Measurements from ENCODE around the gene RPS6KA1. TPM values are rescaled to one million over a fixed set of nuclear protein-coding genes. Genes with fewer than 3 reads are reported as not detected.

RPS6KA1 gene
- total and polyA plus RNA-seq, 9 of the 15 experiments (the other 6 are each of a cell fraction or from before 2014, with no cell fraction given), result 2.4 to 61.0 (median 35.5) TPM

- no peak overlapping the region for H3K27ac ChIP-seq (ENCODE audit: extremely low read depth, low read depth, low read length)
- no peaks in the 10 kb centered on the region for H3K27me3 ChIP-seq (ENCODE audit: control insufficient read depth in 2 of 2, insufficient read depth in 2 of 2, low read length in 2 of 2)
- CTCF ChIA-PET (ENCODE audit: low intra/inter-chr PET ratio), result no interaction called here
- peak overlapping the region in 1 of 2 experiments; percentile 61; a peak in 1 of 4 replicates for H3K9ac ChIP-seq (ENCODE audit: insufficient read depth in 1 of 2, low read depth in 2 of 2, low read length in 2 of 2)
- no peak for DNase-seq (ENCODE audit: extremely low read depth in 1 of 4, low spot score in 3 of 4)
- POLR2A ChIA-PET, result interaction anchor here (0.6 to 2.2 kb wide), 3 partner anchors 13 to 329 kb away, joined by 3 to 11 read pairs (median 5); no protein-coding TSS in a partner anchor
- H3K4me3 ChIP-seq, result no peak overlapping the region
- H3K4me1 ChIP-seq (replicated peaks in 1 of 2; ENCODE audit: control insufficient read depth in 2 of 2, insufficient read depth in 2 of 2, low read length in 2 of 2), result peaks cover 0 to 18% of the 10 kb centered on the region in 2 experiments; a peak in 3 of 5 replicates
- no peaks in the 10 kb centered on the region for H3K79me2 ChIP-seq (ENCODE audit: control insufficient read depth, insufficient read depth, low read length)
- no peak overlapping the region for H3K4me2 ChIP-seq (ENCODE audit: insufficient read depth, low read length)
- BruUV-seq (replicated peaks), result no TSS peak
- TF ChIP-seq HNRNPUL1 (IDR thresholded peaks at IDR 0.05; ENCODE audit: low read length), result no peak
- no peak for FAIRE-seq
- in situ Hi-C loops (cut with MboI), result no loop called here
- H2AFZ ChIP-seq (ENCODE audit: low read depth, low read length), result no peak overlapping the region
- no peaks in the 10 kb centered on the region for H4K20me1 ChIP-seq (replicated peaks; ENCODE audit: control insufficient read depth, insufficient read depth, low read length)
- H3K9me3 ChIP-seq (replicated peaks; ENCODE audit: control insufficient read depth, insufficient read depth, low read depth, low read length), result no peaks in the 10 kb centered on the region
- H3K9me1 ChIP-seq (ENCODE audit: control insufficient read depth, insufficient read depth, low read length), result no peaks in the 10 kb centered on the region
- ATAC-seq, result no peak
- WGBS (ENCODE audit: insufficient coverage, low coverage, missing lambda C conversion rate), result 79% methylated on average over 14 of the region's 14 CpGs
- intact Hi-C loops (cut with micrococcal nuclease), result no loop called here
- H3K36me3 ChIP-seq (ENCODE audit: control insufficient read depth, insufficient read depth, low read length), result peaks cover 75% of the 10 kb centered on the region
These were observed 24.6 kb downstream of the RPS6KA1 start for GRCh38 chr1:26553942-26554682.

- H3K36me3 ChIP-seq (ENCODE audit: control insufficient read depth, insufficient read depth, low read length), result peaks cover 79% of the 10 kb centered on the region
- in situ Hi-C loops (cut with MboI), result no loop called here
- ATAC-seq, result no peak
These were observed 25.2 kb downstream of the RPS6KA1 start for GRCh38 chr1:26554781-26555180.

More at GRCh38 chr1:26554781-26555180, 25.2 kb downstream of the RPS6KA1 start:
- H3K9me1 ChIP-seq (ENCODE audit: control insufficient read depth, insufficient read depth, low read length), result no peaks in the 10 kb centered on the region
- no TSS peak for BruUV-seq (replicated peaks)
- H3K4me1 ChIP-seq (replicated peaks in 1 of 2; ENCODE audit: control insufficient read depth in 2 of 2, insufficient read depth in 2 of 2, low read length in 2 of 2), result peaks cover 0 to 18% of the 10 kb centered on the region in 2 experiments; a peak in 3 of 5 replicates
- H3K27me3 ChIP-seq (ENCODE audit: control insufficient read depth in 2 of 2, insufficient read depth in 2 of 2, low read length in 2 of 2), result no peaks in the 10 kb centered on the region
- ChIA-PET POLR2A (interaction anchor here (1.4 to 2.2 kb wide), 2 partner anchors 13 to 24 kb away, joined by 5 to 11 read pairs; no protein-coding TSS in a partner anchor), CTCF (ENCODE audit: low intra/inter-chr PET ratio) (no interaction called here)
- H3K9ac ChIP-seq (ENCODE audit: insufficient read depth in 1 of 2, low read depth in 2 of 2, low read length in 2 of 2), result peak overlapping the region in 1 of 2 experiments; percentile 61; a peak in 2 of 4 replicates
- no peaks in the 10 kb centered on the region for H3K79me2 ChIP-seq (ENCODE audit: control insufficient read depth, insufficient read depth, low read length)
- no peak overlapping the region for H3K4me2 ChIP-seq (ENCODE audit: insufficient read depth, low read length)
- FAIRE-seq, result no peak
- TF ChIP-seq HNRNPL (IDR thresholded peaks at IDR 0.05; ENCODE audit: low read depth, low read length) (no peak), ZNF644 (tag; IDR thresholded peaks at IDR 0.05; ENCODE audit: low read depth) (no peak), FOXP1 (CRISPR knock-in tag; IDR thresholded peaks at IDR 0.05) (0 out of 2 replicates have a peak, but pooled peaks have one; percentile 32)
- no peak overlapping the region for H2AFZ ChIP-seq (ENCODE audit: low read depth, low read length)
- H3K9me3 ChIP-seq (replicated peaks; ENCODE audit: control insufficient read depth, insufficient read depth, low read depth, low read length), result no peaks in the 10 kb centered on the region
- peak in 1 of 4 experiments; percentile 12 for DNase-seq (ENCODE audit: extremely low read depth in 1 of 4, low spot score in 3 of 4)
- H4K20me1 ChIP-seq (replicated peaks; ENCODE audit: control insufficient read depth, insufficient read depth, low read length), result no peaks in the 10 kb centered on the region
- H3K4me3 ChIP-seq, result no peak overlapping the region
- WGBS (ENCODE audit: insufficient coverage, low coverage, missing lambda C conversion rate), result 96% methylated on average over 10 of the region's 10 CpGs
- intact Hi-C loops (cut with micrococcal nuclease), result no loop called here
- H3K27ac ChIP-seq (ENCODE audit: extremely low read depth, low read depth, low read length), result no peak overlapping the region
